HG02759 (cell line): ENCODE results near the gene HBB.
"Not testable (repeated sequence)": the region's sequence is repeated elsewhere in the genome, so short reads cannot be mapped to it uniquely, and the experiment has no call there.

Experiments
- ATAC-seq: cut with Tn5 transposase; IDR thresholded peaks from one replicate; pipeline ENCODE4 v1.9.1; 2021; ENCODE audit warnings: mild to moderate bottlenecking, moderate library complexity; ENCODE audit not compliant: unreplicated experiment

The HBB gene

GRCh38 chr11:5226732-5227310 is at the start of gene HBB:
HBB (minus strand) TSS chr11:5227071; CDS start chr11:5227021, 50 bp downstream.
- ATAC-seq, result no peak

DNA sequence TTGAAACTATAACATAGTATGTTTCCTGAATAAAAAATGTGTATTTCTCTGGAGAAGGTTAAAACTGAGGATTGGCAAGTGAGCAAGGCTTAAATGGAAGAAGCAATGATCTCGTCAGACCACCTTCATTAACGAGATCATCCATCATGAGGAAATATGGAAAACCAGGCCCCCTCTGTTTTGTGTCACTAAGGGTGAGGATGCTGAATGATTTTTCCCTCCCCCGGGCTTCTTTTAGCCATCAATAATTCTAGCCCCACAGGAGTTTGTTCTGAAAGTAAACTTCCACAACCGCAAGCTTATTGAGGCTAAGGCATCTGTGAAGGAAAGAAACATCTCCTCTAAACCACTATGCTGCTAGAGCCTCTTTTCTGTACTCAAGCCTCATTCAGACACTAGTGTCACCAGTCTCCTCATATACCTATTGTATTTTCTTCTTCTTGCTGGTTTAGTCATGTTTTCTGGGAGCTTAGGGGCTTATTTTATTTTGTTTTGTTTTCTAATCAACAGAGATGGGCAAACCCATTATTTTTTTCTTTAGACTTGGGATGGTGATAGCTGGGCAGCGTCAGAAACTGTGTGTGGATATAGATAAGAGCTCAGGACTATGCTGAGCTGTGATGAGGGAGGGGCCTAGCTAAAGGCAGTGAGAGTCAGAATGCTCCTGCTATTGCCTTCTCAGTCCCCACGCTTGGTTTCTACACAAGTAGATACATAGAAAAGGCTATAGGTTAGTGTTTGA is 48.7 kb upstream of the HBB start:
- ATAC-seq, result no peak

DNA sequence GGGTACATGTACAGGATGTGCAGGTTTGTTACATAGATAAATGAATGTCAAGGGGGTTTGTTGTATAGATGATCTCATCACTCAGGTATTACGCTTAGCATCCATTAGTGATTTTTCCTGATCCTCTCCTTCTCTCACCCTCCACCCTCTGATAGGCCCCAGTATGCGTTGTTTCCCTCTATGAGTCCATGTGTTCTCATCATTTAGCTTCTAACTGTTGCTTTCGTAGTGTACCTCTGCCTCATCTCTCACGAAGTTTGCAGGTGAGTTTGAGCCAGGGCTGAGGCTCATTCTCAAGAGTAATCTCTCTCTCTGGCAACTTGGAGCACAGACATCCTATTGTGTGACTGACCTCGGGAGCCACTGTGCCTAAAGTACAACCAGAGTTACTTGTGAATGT is 47.5 kb upstream of the HBB start:
- no peak for ATAC-seq

- no peak for ATAC-seq
Measured at GRCh38 chr11:5272395-5273017, 45.6 kb upstream of the HBB start.

GRCh38 chr11:5269715-5270147 is 42.9 kb upstream of the HBB start, which contains the start of gene HBE1:
HBE1 (minus strand) TSS chr11:5269945; CDS start chr11:5269890, 55 bp downstream.
- ATAC-seq, result no peak

DNA sequence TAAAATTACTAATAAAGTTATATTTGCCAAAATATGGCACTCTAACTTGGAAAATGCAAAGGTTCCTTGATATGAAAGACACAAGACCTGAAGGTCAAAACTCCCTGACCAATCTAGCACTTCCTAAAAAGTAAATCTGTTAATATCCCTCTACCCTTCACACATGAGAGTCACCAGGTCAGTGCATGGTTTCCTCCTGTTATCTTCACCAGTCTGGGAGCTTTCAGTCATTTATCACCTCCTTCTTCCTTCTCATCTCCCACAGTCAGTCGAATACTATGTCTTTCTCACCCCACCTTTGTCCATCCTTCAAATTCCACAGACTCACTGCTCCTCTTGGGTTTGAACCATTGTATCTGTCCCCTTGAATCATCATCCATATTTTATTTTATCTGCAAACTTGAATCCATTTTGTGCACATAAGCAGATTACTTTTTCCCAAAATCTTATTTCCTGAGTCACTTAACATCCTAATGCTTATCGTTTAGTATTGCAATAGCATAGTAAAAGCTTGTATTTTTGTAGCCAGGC is 40.2 kb upstream of the HBB start:
- ATAC-seq, result no peak

GRCh38 chr11:5266609-5267008 is 39.7 kb upstream of the HBB start:
- ATAC-seq, result no peak

- ATAC-seq, result no peak
Measured at GRCh38 chr11:5265832-5266231, 39.0 kb upstream of the HBB start.

- ATAC-seq, result no peak
Measured at GRCh38 chr11:5258543-5259262, 31.8 kb upstream of the HBB start.

DNA sequence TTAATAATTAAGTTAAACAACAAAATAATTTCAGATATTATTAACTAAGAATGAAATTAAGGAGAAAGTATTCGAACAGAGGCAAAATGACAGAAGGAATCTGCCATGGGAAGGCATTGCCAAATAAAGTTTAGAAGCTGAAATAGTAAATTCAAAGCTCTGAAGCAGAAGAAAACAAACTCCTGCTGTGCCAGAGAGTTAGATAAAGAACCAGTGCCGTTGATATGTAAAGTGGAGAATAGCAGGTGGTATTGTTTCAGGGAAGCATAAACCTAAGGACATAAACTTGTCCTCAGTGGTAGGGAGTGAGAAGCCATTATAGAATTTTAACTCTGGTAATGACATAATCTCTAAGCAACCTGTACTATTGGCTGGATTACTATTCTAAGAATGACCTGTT is 30.4 kb upstream of the HBB start:
- ATAC-seq, result no peak

GRCh38 chr11:5254646-5255413 is 28.0 kb upstream of the HBB start, which contains the start of gene HBG2:
HBG2 (minus strand) TSS chr11:5254781; CDS start chr11:5254728, 53 bp downstream.
- not testable (repeated sequence) for ATAC-seq

DNA sequence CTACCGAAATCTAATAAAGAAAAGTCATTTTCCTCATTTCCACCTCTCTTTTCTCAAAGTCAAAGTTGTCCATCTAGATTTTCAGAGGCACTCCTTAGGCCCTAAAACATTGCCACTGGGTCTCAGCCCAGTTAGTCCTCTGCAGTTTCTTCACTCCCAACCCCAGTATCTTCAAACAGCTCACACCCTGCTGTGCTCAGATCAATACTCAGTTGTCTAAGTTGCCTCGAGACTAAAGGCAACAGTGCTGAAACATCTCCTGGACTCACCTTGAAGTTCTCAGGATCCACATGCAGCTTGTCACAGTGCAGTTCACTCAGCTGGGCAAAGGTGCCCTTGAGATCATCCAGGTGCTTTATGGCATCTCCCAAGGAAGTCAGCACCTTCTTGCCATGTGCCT is 27.2 kb upstream of the HBB start:
- not testable (repeated sequence) for ATAC-seq

DNA sequence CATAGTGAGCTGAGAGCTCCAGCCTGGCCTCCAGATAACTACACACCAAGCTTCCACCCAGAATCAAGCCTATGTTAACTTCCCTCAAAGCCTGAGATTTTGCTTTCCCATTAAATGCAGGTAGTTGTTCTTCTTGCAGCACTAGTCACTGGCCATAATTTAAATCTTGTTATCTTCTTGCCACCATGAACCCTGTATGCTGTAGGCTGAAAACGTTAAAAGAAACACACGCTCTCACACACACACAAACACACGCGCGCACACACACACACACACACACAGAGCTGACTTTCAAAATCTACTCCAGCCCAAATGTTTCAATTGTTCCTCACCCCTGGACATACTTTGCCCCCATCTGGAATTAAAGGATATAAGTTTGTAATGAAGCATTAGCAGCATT is 26.6 kb upstream of the HBB start:
- ATAC-seq, result not testable (repeated sequence)

DNA sequence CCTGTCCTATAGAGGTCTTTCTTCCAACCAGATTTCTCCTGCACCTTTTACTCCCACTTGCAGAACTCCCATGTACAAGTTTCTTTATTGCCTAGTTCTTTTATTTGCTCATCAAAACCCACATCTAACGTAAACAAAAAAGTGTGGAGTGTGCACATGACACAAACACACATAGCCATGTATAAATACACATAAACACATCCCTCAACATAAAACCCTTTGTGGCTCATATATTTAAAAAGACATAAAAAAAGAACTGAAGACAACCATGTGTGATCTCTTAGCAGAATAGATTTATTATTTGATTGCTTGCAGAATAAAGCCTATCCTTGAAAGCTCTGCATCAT is 26.0 kb upstream of the HBB start:
- ATAC-seq, result no peak

GRCh38 chr11:5252192-5252918 is 25.5 kb upstream of the HBB start:
- ATAC-seq, result no peak

- no peak for ATAC-seq
Measured at GRCh38 chr11:5251746-5252145, 24.9 kb upstream of the HBB start.

GRCh38 chr11:5250543-5251204 is 23.8 kb upstream of the HBB start:
- ATAC-seq, result no peak

DNA sequence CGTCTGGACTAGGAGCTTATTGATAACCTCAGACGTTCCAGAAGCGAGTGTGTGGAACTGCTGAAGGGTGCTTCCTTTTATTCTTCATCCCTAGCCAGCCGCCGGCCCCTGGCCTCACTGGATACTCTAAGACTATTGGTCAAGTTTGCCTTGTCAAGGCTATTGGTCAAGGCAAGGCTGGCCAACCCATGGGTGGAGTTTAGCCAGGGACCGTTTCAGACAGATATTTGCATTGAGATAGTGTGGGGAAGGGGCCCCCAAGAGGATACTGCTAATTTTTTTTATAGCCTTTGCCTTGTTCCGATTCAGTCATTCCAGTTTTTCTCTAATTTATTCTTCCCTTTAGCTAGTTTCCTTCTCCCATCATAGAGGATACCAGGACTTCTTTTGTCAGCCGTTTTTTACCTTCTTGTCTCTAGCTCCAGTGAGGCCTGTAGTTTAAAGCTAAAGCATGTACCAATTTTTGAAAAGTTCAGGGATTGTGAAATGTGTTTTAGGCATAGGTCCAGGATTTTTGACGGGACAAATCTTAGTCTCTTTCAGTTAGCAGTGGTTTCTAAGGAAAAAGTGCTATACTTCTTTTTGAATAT is 23.0 kb upstream of the HBB start, which contains the start of gene HBG1:
HBG1 (minus strand) TSS at position 51 of the 590 bp plus-strand sequence. CDS start 53 bp downstream, outside the sequence.
- ATAC-seq, result not testable (repeated sequence)

GRCh38 chr11:5248498-5248897 is 21.6 kb upstream of the HBB start:
- not testable (repeated sequence) for ATAC-seq
